SK-N-SH treated with all-trans-retinoic acid at 6 μM for 48 hours (cell line): ENCODE results near the gene DPYSL4.

ENCODE experiments used
- CSDC2 ChIP-seq: fragments of 250-450 bp; sonication (Bioruptor Pico); IDR thresholded peaks from 2 replicates; pipeline ENCODE4 v1.5.0; 2020; ENCODE audit warnings: mild to moderate bottlenecking, moderate library complexity
- CSRNP3 ChIP-seq: fragments of 250-450 bp; sonication (Bioruptor Pico); IDR thresholded peaks from 2 replicates; pipeline ENCODE4 v1.5.1; 2021; ENCODE audit warnings: mild to moderate bottlenecking, moderate library complexity
- ESRRG ChIP-seq: fragments of 250-450 bp; sonication (Bioruptor Pico); IDR thresholded peaks from 2 replicates; pipeline ENCODE4 v1.6.1; 2021; ENCODE audit warnings: mild to moderate bottlenecking
- GLIS3 ChIP-seq: fragments of 250-450 bp; sonication (Bioruptor Pico); IDR thresholded peaks from 2 replicates; pipeline ENCODE4 v1.5.0; 2020; ENCODE audit warnings: mild to moderate bottlenecking, moderate library complexity
- TCF4 ChIP-seq: fragments of 250-450 bp; sonication (Bioruptor Pico); IDR thresholded peaks from 2 replicates; pipeline ENCODE4 v1.8.0; 2021; ENCODE audit warnings: mild to moderate bottlenecking, moderate library complexity, borderline replicate concordance
- ZFP3 ChIP-seq: fragments of 250-450 bp; sonication (Bioruptor Pico); IDR thresholded peaks from 2 replicates; pipeline ENCODE4 v1.5.0; 2020; ENCODE audit warnings: mild to moderate bottlenecking, moderate library complexity
- ZFP30 ChIP-seq: fragments of 450-650 bp; formaldehyde crosslinking; IDR thresholded peaks from 2 replicates; pipeline ENCODE4 v1.5.0; 2022; ENCODE audit warnings: mild to moderate bottlenecking, moderate library complexity
- ZNF565 ChIP-seq: fragments of 450-650 bp; formaldehyde crosslinking; conservative IDR thresholded peaks from 2 replicates; pipeline ENCODE4 v1.5.0; 2020; ENCODE audit warnings: low read depth, mild to moderate bottlenecking, moderate library complexity
- TF ChIP-seq, protein P1 (sequence below): fragments of 250-450 bp; sonication (Bioruptor Pico); IDR thresholded peaks from 2 replicates; pipeline ENCODE4 v1.8.0; 2020; ENCODE audit warnings: mild to moderate bottlenecking, moderate library complexity, borderline replicate concordance

DNA sequence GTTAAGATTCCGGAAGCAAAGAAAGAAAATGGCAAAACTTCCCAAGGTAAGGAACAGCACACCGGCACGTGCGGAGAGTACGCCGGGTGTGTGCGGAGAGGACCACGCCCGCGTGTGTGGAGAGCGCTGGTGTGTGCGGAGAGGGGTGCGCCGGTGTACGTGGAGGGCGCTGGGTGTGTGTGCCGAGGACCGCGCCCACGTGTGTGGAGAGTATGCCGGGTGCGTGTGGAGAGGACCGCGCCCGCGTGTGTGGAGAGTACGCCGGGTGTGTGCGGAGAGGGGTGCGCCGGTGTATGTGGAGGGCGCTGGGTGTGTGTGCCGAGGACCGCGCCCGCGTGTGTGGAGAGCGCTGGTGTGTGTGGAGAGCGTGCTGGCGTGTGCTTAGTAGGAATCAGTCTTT, 48.6 kb upstream of the DPYSL4 start:
- no peak for TF ChIP-seq CSDC2
- no peak for TF ChIP-seq ZFP3 (CRISPR knock-in tag)
- TF ChIP-seq TCF4, result no peak
- TF ChIP-seq GLIS3, result no peak
- no peak for TF ChIP-seq ZFP30 (CRISPR knock-in tag)
- no peak for TF ChIP-seq CSRNP3 (CRISPR knock-in tag)
- no peak for TF ChIP-seq ZNF565
- TF ChIP-seq ESRRG (CRISPR knock-in tag), result no peak
- TF ChIP-seq, protein P1, sequence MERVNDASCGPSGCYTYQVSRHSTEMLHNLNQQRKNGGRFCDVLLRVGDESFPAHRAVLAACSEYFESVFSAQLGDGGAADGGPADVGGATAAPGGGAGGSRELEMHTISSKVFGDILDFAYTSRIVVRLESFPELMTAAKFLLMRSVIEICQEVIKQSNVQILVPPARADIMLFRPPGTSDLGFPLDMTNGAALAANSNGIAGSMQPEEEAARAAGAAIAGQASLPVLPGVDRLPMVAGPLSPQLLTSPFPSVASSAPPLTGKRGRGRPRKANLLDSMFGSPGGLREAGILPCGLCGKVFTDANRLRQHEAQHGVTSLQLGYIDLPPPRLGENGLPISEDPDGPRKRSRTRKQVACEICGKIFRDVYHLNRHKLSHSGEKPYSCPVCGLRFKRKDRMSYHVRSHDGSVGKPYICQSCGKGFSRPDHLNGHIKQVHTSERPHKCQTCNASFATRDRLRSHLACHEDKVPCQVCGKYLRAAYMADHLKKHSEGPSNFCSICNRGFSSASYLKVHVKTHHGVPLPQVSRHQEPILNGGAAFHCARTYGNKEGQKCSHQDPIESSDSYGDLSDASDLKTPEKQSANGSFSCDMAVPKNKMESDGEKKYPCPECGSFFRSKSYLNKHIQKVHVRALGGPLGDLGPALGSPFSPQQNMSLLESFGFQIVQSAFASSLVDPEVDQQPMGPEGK, result no peak
